Measurements from ENCODE around the gene TPPP2. TPM values are rescaled to one million over a fixed set of nuclear protein-coding genes. Genes with fewer than 3 reads are reported as not detected.

TPPP2 gene
- total and polyA plus RNA-seq, 8 donors: 0.62 TPM; not detected in 7

- Histone ChIP-seq H3K36me3 (no peaks in the 10 kb centered on the region), H3K27ac (no peak overlapping the region), H3K4me3 (no peak overlapping the region), H3K9me3 (no peaks in the 10 kb centered on the region), H3K4me1 (peaks cover 3 to 38% (median 20%) of the 10 kb centered on the region in 4 donors), H3K27me3 (no peaks in the 10 kb centered on the region)
- DNase-seq: no peak
- TF ChIP-seq, protein P1, sequence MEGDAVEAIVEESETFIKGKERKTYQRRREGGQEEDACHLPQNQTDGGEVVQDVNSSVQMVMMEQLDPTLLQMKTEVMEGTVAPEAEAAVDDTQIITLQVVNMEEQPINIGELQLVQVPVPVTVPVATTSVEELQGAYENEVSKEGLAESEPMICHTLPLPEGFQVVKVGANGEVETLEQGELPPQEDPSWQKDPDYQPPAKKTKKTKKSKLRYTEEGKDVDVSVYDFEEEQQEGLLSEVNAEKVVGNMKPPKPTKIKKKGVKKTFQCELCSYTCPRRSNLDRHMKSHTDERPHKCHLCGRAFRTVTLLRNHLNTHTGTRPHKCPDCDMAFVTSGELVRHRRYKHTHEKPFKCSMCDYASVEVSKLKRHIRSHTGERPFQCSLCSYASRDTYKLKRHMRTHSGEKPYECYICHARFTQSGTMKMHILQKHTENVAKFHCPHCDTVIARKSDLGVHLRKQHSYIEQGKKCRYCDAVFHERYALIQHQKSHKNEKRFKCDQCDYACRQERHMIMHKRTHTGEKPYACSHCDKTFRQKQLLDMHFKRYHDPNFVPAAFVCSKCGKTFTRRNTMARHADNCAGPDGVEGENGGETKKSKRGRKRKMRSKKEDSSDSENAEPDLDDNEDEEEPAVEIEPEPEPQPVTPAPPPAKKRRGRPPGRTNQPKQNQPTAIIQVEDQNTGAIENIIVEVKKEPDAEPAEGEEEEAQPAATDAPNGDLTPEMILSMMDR (IDR thresholded peaks at IDR 0.05): no peak
- TF ChIP-seq EP300 (IDR thresholded peaks at IDR 0.05) (no peak), POLR2AphosphoS5 (IDR thresholded peaks at IDR 0.05) (no peak), POLR2A (IDR thresholded peaks at IDR 0.05) (no peak)
- 79 to 90% (median 87%) methylated on average over 10 of the region's 10 CpGs for WGBS, 5 donors
- intact Hi-C loops (cut with DNase I; ENCODE audit: low total_unique reads): no loop called here
These were observed 26.6 kb downstream of the TPPP2 start for GRCh38 chr14:21056520-21057163.

DNA sequence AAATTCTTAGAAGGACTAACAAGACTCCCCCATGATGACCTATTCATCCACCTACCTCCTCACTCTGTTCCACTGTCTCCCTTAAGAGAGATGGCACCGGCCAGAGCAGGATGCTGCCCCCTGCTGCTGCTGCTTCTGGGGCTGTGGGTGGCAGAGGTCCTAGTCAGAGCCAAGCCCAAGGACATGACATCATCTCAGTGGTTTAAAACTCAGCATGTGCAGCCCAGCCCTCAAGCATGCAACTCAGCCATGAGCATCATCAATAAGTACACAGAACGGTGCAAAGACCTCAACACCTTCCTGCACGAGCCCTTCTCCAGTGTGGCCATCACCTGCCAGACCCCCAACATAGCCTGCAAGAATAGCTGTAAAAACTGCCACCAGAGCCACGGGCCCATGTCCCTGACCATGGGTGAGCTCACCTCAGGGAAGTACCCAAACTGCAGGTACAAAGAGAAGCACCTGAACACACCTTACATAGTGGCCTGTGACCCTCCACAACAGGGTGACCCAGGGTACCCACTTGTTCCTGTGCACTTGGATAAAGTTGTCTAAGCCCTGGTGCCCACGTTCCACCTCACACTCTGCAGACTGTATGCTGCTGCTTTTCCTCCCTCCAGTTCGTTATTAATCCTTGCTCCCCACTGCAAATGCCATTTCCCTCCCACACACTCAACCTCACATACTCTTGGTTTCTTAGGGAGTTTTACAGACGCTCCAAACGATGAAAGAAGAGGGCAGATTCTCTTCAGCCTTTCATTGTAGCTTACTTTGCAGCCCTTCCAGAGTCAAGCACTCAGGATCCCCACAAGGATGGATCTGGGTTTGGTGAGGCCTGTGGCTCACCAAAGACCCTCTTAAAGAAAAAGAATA, 28.0 kb downstream of the TPPP2 start, which contains the start of gene RNASE8:
Gene RNASE8, plus strand, starts transcription at position 20 of the 873 bp plus-strand sequence. Its CDS starts 71 bp downstream, at position 91.
- intact Hi-C loops (cut with DNase I; ENCODE audit: low total_unique reads): no loop called here
- no peak within 1 kb of the TSS for H3K27ac ChIP-seq
- H3K9me3 ChIP-seq: no peaks in the 10 kb centered on the region
- no peaks in the 10 kb centered on the region for H3K36me3 ChIP-seq
- 71 to 83% (median 79%) methylated on average over 6 to 8 of the region's 8 CpGs for WGBS, 5 donors
- no peaks in the 10 kb centered on the region for H3K27me3 ChIP-seq
- DNase-seq: no peak
- TF ChIP-seq EP300 (IDR thresholded peaks at IDR 0.05) (no peak), POLR2AphosphoS5 (IDR thresholded peaks at IDR 0.05) (no peak), POLR2A (IDR thresholded peaks at IDR 0.05) (no peak)
- TF ChIP-seq, protein P1 (IDR thresholded peaks at IDR 0.05): no peak
- no peak within 1 kb of the TSS for H3K4me3 ChIP-seq
- H3K4me1 ChIP-seq: peaks cover 3 to 39% (median 20%) of the 10 kb centered on the region in 4 donors

DNA sequence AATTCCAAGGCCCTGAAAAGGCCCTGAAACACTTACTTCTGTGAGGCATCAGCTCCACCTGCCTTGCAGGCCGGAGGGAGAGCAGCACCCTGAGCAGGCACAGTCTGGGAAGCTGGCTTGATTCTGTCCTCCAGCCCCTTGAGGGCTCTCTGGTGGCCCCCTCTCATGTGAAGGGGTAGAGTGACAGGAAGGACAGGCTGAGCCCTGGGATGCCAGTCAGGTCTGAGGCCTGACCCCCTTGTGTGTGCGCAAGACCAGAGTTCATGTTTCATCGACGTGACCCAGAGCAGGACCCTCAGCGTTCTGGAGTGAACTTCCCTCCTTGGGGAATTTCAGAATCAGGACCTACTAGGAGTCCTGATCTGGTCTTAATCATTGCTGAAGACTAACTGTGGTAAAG, 28.9 kb downstream of the TPPP2 start:
- intact Hi-C loops (cut with DNase I; ENCODE audit: low total_unique reads): no loop called here
- 83 to 92% (median 88%) methylated on average over 5 of the region's 5 CpGs for WGBS, 5 donors
- H3K36me3 ChIP-seq: no peaks in the 10 kb centered on the region
- H3K27me3 ChIP-seq: no peaks in the 10 kb centered on the region
- no peaks in the 10 kb centered on the region for H3K9me3 ChIP-seq
- peaks cover 3 to 39% (median 19%) of the 10 kb centered on the region in 4 donors for H3K4me1 ChIP-seq
- no peak for DNase-seq
- no peak overlapping the region for H3K4me3 ChIP-seq
- H3K27ac ChIP-seq: no peak overlapping the region
- TF ChIP-seq EP300 (IDR thresholded peaks at IDR 0.05) (no peak), POLR2A (IDR thresholded peaks at IDR 0.05) (no peak), POLR2AphosphoS5 (IDR thresholded peaks at IDR 0.05) (no peak)
- TF ChIP-seq, protein P1 (IDR thresholded peaks at IDR 0.05): no peak

DNA sequence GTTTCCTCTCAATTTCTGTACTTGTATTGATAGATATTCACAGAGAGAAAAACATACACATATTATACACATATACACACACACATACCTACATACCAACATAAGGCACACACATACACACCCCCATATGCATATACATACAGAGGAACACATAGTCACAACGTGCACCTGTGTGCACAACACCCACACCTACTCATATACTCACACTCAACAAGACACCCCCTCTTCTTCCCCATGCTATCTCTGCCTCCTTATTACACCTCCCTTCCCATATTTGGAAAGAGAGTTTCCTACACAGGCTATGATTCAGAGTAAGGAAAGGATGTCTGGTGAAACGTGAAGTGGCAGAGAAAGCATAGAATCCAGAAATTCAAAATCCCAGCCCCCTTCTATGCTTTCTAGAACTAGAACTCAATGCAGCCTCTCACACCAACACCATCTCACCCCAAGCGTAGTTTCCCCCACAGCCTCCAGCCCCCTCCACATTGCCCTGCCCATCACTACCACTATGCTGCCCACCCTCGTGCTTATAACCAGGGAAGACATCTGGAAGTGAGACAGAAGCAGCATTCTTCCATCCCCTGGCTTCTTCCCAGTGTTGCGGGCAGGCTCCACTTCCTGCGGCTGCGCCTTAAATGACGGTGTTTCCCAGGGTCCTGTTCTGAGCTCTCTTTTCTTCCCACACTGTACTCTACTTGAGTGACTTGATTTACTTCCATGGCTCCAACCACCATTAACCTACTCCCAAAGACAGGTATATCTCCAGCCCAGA, 30.0 kb downstream of the TPPP2 start:
- H3K4me3 ChIP-seq: no peak overlapping the region
- H3K27me3 ChIP-seq: no peaks in the 10 kb centered on the region
- DNase-seq: peak in 1 of 2 donors; percentile 37
- TF ChIP-seq POLR2A (IDR thresholded peaks at IDR 0.05) (no peak), POLR2AphosphoS5 (IDR thresholded peaks at IDR 0.05) (no peak), EP300 (IDR thresholded peaks at IDR 0.05) (no peak)
- TF ChIP-seq, protein P1 (IDR thresholded peaks at IDR 0.05): no peak
- intact Hi-C loops (cut with DNase I; ENCODE audit: low total_unique reads): no loop called here
- peaks cover 3 to 28% (median 14%) of the 10 kb centered on the region in 4 donors for H3K4me1 ChIP-seq
- H3K27ac ChIP-seq: no peak overlapping the region
- no peaks in the 10 kb centered on the region for H3K9me3 ChIP-seq
- H3K36me3 ChIP-seq: no peaks in the 10 kb centered on the region
- WGBS, 5 donors: 70 to 80% (median 78%) methylated on average over 8 of the region's 8 CpGs
